NCI-H1417 (cell line): ENCODE results near the gene SOX5.
"Not testable (repeated sequence)": the region's sequence is repeated elsewhere in the genome, so short reads cannot be mapped to it uniquely, and the experiment has no call there.

Experiments
- DNase-seq, 3 experiments: peaks; one replicate each; lab custom pipeline; 2025; lab: John Stamatoyannopoulos, UW

SOX5 gene

DNA sequence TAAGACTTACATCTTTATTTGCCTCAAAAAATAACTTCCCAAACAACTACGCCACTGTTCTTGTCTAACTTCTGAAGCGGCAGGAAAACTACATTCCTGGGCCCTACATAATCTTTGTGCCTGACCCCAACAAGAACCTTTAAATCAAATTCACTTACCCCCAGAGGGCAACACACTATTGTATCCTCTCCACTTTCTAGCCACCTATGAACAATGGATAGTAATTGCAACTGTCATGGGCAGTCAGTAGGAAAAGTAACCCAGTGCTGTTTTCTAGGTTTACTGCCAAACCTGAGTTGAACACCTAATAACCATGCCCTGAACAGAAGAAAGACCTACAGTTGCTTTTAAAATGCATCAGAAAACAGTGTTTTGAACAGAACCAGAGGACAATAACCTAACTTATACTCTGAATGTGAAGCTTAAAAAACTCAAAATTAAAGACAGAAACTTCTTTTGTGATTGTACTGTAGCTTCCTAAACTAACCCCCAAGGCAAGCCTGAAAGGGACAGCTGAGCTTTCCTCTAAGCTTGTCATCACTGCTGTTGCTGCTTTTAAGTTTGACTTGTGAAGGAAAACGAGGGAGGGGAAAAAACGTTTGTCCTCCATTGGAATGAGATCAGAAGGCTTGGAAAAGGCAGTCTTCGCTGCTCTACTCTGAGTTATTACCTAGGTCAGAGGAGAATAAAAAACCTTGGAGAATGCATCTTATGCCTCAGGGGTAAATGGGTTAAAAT, 195.7 kb downstream of the SOX5 start:
- peak in 1 of 3 experiments; percentile 13 for DNase-seq

DNA sequence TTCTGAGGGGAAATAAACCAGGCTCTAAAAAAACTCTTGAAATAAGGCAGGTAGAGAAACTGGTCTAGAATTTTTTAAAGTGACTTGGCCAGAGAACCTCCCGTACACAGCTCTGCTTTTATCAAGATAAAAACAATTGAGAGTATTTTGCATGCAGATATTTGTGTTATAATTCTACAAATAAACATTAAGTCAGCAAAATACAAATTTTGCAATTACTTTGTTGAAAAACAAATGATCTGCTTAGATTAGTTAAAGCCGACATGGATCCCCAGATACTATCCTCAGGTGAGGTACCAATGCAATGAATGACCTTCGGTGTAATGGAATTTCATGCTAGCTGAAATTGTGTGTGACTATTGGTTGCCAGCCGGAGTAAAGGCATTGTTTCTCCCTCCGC, 197.2 kb downstream of the SOX5 start:
- DNase-seq: no peak

DNA sequence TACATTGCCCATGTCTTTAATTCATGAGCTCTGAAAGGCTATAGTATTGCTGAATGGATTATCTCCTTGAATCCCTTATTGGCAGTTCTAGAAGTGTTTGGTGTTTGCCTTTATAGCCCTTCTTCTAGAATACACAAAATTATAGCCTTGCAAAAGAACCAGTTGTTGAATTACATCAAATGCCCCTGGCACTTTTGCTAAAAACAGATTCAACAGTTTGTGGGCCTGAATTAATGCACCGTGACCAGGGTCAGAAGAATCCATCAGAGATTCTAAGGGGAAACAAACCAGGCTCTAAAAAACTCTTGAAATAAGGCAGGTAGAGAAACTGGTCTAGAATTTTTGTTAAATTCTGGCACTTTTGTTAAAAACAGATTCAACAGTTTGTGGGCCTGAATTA, 197.8 kb downstream of the SOX5 start:
- DNase-seq: peak in 1 of 3 experiments; percentile 20

DNA sequence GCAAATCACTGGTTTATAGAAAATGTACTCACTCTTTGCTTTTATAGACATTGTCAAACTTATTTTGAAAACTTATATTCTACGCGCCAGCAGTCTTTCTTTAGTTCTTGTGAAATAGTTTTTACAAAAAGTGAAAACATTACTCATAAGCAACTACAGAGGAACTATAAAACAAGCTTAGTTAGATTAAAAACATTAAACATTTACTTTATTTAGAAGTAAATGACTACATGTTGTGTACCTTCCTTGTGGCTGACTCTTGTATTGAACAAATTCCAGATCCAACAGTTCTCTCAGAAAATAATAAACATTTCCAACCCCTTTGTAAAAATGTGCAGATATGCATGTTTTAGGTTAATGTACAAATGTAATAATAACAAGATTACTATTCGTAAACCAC, 198.5 kb downstream of the SOX5 start:
- no peak for DNase-seq

DNA sequence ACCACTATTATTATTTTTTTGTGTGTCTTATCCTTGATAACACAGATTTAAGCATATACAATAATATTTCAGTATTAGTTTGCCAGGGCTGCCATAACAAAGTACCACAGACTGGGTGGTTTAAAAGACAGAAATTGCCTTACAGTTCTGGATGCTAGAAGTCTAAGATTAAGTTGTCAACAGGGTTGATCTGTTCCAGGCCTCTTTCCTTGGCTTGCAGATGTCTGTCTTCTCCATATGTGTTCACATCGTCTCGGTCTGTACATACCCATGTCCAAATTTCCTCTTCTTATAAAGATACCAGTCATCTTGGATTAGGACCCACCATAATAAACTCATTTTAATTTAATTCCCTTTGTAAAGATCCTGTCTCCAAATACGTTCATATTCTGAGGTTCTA, 204.8 kb downstream of the SOX5 start:
- DNase-seq: no peak

DNA sequence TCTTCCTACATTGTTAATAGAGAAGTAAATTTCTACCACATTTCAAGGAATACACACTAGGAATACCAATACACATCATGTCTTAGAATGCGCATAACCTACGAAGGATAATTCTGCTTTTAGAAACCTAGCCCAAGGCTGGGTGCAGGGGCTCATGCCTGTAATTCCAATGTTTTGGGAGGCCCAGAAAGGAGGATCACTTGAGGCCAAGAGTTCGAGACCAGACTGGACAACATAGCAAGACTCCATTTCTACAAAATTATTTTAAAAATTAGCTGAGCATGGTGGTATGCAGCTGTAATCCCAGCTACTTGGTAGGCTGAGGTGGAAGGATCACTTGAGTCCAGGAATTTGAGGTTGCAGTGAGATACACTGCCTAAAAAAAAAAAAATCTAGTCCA, 206.9 kb downstream of the SOX5 start:
- no peak for DNase-seq

DNA sequence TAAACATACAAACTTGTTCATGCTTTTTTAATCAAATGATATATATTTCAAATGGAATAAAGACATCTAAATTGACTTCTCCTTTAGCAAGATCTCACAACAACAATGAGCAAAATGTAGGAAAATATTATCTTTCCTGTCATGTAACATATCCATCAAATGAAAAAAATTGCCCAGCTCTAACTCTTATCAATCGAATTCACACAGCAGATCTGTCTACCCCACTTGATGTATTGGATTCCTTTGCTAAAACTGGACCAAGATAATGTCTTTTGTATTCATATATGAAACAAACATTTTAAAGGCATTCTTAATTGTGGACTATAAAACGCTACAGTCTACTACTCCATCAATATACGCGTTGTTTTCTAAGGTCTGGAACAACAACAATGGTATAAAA, 218.0 kb downstream of the SOX5 start:
- DNase-seq: no peak

DNA sequence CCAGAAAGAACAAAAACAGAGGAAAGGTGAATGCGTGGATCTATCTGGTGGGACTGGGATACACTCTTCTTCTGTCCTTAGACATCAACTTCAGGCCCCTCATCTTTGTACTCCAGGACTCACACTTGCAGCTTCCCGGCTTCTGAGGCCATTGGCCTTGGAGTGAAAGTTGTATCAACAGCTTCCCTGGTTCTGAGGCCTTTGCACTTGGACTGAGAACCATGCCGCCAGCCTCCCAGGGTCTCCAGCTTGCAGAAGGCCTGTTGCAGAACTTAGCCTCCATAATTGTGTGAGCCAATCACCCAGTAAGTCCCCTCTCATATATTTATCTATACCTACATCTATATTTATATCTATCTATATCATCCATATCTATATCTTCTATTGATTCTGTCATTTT, 218.4 kb downstream of the SOX5 start:
- no peak for DNase-seq

DNA sequence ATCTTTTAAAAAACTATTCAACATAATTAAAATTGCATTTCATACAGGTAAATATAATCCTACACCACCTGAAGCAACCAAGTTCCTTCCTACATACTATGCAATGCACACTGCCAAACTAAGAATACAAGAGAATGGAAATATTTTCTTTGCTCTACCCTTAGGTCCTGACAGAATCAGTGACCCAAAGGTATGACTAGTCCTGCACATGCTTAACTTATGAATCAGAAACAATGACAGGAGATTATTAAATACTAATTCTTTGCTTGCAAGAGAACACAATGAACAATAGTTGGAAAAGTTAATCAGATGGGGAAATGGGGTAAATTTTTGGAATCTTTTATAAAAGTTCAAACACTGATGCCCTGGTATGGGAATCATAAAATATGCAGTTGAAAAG, 220.1 kb downstream of the SOX5 start:
- DNase-seq: no peak

DNA sequence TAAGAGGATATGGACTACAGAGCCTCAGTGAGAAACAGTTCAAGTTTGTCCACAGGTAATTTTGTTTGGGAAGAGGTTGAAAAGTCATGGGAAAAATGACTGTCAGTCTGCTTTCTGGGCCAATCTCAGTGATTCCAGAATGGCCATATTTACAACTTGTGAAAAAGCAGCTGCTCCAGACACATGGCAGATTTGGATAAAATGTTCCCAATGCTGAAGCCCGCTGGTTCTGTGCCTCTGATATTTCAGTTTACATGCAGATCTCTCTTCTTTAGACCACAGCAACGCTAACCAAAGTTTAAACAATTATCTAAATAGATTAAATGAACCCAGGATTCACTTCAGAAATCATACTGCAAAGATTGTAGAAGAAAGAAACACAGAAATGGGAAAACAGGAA, 222.8 kb downstream of the SOX5 start:
- no peak for DNase-seq

DNA sequence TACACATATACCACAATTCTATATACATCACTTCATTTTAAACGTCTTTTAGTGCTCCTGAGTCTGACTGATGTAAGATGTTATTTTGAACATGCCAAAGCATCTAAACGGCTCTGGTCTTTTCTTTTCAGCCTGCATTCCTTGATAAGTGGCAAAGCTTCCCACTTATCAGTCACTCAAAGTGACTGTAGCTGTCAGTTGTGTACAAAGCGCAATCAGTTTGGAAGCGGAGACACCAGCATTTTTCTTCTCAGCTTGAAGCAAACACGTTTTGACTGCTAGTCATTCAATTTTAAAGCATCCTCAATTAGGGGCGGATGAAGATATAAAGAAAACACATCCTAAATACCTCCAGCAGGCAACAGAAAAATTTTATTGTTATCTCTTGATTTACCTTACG, 226.8 kb downstream of the SOX5 start:
- peak in 2 of 3 experiments; percentile 51 to 78 for DNase-seq

DNA sequence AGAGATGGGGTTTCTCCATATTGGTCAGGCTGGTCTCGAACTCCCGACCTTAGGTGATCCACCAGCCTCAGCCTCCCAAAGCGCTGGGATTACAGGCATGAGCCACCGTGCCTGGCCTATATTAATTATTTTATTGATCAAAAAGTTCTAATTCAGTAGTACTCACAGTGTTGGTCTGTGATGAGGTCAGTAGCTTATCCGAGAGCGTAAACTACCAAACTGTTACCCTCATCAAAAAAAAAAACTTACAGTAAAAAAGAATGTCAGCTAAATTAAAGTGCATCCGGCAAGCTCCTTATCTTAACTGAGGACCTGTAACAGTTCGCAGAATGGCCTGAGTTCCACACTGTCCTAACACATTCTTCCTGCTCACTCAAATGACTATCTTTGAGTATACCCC, 228.2 kb downstream of the SOX5 start:
- DNase-seq: no peak

DNA sequence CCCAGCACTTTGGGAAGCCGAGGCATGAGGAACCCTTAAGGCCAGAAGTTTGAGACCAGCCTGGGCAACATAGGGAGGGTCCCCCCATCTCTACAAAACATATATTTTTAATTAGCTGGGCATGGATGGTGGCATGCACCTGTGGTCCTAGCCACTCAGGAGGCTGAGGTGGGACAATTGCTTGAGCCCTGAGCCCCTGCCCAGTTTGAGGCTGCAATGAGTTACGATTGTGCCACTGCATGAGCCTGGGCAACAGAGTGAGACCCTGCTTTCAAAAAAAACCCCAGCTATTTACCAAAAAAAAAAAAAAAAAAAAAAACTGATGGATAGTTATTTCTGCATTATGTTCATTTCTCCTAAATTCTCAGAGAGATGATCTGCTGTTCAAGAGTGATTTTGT, 230.0 kb downstream of the SOX5 start:
- no peak for DNase-seq

DNA sequence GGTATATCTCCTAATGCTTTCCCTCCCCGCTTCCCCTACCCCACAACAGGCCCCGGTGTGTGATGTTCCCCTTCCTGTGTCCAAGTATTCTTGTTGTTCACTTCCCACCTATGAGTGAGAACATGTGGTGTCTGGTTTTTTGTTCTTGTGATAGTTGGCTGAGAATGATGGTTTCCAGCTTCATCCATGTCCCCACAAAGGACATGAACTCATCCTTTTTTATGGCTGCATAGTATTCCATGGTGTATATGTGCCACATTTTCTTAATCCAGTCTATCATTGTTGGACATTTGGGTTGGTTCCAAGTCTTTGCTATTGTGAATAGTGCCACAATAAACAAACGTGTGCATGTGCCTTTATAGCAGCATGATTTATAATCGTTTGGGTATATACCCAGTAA, 239.1 kb downstream of the SOX5 start:
- not testable (repeated sequence) for DNase-seq

DNA sequence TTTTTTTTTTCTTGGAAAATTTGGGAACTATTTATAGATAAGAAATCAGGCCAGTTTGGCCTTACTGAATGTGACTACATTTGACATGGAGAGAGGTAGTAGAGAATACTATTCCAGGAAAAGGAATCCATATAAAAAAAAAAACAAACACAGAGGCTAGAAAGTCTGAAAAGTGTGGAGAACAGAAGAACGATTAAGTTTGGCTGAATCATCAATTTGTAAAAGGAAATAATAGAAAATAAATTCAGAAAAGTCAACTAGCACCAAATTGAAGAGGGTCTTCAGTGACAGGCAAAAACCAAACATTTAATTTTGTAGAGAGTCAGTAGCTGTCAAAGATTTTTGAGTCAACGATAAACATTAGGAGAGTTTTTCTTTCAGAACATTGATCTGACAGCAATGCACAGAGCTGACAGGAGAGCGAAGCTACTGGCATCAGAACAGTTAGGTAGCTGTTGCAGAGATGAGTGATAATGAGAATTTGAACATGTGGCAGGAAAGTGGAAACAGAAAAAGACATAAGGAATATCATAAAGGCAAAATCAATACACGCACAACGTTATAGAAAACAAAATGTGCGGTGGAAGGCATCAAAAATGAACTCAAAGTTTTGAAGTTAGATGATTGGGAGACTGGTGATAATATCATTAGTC, 241.2 kb downstream of the SOX5 start:
- DNase-seq: no peak

DNA sequence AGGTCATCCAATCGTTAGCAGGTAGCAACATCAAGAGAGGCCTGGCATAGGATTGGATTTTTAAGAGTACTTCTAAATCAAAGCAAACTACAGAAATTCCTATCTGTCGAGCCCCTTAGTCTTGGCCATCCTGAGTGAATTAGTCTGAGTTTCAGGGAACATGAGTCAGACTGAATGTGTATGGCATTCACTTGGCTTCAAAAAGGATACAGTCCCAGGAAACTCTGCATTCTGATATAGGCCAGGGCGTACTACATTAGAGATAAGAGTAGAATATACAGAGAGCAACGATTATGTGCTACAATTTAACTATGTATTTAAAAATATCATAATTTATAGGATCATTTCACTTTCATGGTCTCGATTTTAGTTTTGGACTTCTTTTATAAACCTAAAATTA, 242.2 kb downstream of the SOX5 start:
- DNase-seq: no peak

DNA sequence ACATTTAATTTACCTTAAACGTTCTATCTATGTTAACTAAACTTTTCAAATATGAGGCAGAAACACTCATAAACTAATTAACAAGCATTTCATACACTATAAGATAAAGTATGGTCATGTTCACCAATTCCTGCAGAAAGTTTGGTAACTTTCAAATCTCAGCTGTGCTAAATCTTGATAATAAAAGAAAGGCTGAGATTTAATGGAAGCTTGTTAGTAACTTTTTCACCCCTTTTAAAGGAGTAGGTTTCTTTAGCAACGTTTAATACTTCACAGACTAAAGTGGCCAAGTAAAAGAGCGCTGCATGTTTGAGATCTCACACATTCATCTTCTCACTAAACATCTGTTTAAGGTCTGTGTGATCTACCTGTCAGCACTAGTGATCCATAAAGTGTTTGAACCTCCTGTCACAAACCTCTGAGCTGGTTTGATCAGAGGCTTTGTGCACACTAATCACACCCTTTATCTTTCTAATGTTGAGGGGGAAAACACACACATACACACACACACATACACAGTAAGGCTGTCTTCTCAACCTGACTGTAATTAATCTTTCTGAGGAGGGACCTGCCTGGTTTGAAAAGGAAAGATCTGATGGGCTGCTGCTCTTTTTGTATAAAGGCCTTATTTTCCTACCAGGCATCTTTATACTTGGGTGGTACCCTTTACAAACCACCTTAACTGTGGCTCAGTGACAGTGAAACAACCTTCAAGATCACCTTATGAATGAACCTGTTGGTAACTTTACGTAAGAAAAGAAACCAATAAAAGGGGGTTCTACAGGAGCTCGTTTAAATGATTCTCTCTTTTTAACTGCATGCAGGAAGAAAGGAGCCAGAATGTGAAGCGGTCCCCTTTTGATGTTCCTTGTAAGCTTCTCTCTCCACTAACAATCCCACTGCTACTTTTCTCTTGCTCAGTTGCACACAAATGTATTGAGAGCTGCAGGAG, 244.2 kb downstream of the SOX5 start:
- DNase-seq: no peak

DNA sequence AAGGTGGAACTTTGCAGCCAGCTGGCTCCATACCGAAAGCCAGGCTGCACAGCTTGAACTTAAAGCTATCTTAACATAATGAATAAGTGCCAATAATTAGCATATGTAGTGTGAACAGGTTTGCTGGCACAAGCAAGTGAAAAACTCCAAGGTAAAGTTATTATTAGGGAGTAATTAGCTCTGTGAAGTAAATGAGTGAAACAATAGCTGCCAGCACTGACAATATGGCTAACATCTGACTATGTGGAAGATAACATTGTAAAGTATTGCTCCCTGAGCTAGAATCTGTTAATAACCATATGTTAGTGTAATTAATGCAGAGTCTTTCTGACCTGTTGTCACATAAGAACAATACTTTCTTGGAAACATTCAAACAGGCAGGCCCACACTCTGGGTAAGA, 246.4 kb downstream of the SOX5 start:
- DNase-seq: no peak

DNA sequence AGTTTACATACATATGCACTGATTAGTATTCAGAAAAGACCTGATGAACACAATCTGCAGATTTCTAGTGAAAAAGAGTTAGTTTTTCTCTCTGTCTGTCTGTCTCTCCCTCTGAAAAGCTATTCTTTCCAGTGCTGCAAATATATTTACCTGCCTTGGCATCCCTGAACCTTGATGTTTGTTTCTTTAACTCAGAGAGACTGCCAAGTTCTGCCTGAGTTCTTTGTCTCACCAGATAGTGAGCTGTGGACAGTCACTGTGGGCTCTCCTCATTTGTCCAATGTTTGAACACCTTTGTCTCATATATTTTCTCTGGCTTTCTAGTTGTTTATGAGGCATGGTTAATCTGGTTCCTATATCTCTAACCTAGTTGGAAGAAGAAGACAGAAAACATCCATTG, 250.4 kb downstream of the SOX5 start:
- DNase-seq: no peak

DNA sequence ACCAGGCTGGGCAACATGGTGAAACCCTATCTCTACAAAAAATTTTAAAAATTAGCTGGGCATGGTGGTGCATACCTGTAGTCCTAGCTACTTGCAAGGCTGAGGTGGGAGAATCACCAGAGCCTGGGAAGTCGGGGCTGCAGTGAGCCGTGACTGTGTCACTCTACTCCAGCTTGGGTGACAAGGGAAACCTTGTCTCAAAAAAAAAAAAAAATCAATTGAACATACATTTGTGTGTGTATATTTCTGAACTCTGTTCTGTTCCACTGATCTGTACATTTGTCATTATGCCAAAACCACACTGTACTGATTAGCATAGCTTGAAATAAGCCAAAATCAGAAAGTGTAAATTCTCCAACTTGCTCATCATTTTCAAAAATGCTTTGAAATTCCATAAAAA, 254.6 kb downstream of the SOX5 start:
- no peak for DNase-seq

DNA sequence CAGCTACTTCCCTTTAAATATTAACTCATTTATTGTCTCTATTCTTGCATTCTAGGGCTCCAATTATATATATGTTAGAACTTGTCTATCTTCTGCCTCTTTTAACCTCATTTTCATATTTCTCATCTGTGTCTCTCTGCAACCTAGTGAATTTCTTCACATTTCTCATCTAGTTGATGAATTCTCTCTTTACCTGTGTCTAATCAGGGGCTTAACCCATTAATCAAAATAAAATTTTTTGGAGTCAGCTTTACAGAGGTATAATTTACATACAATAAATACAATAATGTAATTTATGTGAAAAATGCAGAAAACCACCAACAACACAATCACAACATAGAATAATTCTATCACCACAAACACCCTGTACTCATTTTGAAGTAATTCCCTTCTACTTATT, 255.2 kb downstream of the SOX5 start:
- no peak for DNase-seq

DNA sequence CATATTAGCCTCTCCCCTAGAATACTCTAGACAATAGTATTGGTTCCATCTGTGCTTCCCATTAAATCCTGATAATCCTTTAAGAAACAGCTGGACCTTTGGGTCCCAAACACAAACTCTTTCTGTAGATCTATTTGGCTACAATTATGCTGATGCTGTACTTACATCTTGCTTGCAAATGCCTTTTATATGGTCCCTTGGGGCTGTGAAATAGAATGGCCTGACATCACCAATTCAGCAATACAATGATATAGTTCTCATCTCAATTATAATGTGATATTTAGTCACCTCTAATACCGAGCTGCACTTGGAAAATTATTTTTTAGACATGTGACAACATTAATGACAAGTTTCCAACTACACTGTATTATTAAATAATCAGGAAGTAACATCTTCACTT, 261.5 kb downstream of the SOX5 start:
- no peak for DNase-seq

DNA sequence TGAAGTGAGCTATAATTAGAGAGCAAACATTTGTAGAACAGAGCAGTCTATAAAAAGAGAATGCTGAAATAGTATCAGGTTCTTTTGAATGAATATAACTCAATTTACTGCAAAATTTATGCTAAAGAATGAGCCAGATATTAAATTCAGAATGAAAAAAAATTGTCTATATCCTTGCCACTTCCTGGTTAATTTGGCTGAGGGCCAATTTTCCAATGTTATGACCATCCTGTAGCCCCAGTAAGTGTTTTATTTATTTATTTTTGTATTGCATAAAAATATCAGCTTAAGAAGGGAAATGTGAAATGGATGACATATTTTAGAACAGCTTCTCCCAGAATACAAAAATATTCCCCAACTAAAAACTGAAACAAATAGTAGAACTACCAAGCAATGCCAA, 263.4 kb downstream of the SOX5 start:
- peak in 1 of 3 experiments; percentile 43 for DNase-seq
